Measurements from ENCODE around the gene HP. TPM values are rescaled to one million over a fixed set of nuclear protein-coding genes. Genes with fewer than 3 reads are reported as not detected.

HP gene
- total and polyA plus RNA-seq, 2 of the 8 experiments (the other 6 are each of a cell fraction or from before 2014, with no cell fraction given): not detected

DNA sequence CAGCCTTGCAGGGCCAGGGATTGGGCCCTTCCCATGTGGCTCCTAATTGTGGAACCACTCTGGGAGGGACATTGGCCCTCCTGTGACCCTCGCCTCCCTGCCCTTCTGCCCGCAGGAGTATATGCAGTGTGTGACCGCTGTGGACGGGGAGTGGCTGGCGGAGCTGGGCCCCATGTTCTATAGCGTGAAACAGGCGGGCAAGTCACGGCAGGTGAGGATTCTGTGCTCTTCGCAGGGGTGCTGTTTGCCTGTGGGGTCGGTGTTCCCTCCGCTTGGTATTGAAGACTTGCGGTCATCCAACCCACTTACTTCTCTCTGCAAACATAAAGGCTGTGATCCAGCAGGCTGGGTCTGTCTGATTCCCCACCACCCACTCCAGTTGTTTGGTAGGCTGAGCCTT, 55.0 kb downstream of the HP start (continued):
- TF ChIP-seq, protein P1, sequence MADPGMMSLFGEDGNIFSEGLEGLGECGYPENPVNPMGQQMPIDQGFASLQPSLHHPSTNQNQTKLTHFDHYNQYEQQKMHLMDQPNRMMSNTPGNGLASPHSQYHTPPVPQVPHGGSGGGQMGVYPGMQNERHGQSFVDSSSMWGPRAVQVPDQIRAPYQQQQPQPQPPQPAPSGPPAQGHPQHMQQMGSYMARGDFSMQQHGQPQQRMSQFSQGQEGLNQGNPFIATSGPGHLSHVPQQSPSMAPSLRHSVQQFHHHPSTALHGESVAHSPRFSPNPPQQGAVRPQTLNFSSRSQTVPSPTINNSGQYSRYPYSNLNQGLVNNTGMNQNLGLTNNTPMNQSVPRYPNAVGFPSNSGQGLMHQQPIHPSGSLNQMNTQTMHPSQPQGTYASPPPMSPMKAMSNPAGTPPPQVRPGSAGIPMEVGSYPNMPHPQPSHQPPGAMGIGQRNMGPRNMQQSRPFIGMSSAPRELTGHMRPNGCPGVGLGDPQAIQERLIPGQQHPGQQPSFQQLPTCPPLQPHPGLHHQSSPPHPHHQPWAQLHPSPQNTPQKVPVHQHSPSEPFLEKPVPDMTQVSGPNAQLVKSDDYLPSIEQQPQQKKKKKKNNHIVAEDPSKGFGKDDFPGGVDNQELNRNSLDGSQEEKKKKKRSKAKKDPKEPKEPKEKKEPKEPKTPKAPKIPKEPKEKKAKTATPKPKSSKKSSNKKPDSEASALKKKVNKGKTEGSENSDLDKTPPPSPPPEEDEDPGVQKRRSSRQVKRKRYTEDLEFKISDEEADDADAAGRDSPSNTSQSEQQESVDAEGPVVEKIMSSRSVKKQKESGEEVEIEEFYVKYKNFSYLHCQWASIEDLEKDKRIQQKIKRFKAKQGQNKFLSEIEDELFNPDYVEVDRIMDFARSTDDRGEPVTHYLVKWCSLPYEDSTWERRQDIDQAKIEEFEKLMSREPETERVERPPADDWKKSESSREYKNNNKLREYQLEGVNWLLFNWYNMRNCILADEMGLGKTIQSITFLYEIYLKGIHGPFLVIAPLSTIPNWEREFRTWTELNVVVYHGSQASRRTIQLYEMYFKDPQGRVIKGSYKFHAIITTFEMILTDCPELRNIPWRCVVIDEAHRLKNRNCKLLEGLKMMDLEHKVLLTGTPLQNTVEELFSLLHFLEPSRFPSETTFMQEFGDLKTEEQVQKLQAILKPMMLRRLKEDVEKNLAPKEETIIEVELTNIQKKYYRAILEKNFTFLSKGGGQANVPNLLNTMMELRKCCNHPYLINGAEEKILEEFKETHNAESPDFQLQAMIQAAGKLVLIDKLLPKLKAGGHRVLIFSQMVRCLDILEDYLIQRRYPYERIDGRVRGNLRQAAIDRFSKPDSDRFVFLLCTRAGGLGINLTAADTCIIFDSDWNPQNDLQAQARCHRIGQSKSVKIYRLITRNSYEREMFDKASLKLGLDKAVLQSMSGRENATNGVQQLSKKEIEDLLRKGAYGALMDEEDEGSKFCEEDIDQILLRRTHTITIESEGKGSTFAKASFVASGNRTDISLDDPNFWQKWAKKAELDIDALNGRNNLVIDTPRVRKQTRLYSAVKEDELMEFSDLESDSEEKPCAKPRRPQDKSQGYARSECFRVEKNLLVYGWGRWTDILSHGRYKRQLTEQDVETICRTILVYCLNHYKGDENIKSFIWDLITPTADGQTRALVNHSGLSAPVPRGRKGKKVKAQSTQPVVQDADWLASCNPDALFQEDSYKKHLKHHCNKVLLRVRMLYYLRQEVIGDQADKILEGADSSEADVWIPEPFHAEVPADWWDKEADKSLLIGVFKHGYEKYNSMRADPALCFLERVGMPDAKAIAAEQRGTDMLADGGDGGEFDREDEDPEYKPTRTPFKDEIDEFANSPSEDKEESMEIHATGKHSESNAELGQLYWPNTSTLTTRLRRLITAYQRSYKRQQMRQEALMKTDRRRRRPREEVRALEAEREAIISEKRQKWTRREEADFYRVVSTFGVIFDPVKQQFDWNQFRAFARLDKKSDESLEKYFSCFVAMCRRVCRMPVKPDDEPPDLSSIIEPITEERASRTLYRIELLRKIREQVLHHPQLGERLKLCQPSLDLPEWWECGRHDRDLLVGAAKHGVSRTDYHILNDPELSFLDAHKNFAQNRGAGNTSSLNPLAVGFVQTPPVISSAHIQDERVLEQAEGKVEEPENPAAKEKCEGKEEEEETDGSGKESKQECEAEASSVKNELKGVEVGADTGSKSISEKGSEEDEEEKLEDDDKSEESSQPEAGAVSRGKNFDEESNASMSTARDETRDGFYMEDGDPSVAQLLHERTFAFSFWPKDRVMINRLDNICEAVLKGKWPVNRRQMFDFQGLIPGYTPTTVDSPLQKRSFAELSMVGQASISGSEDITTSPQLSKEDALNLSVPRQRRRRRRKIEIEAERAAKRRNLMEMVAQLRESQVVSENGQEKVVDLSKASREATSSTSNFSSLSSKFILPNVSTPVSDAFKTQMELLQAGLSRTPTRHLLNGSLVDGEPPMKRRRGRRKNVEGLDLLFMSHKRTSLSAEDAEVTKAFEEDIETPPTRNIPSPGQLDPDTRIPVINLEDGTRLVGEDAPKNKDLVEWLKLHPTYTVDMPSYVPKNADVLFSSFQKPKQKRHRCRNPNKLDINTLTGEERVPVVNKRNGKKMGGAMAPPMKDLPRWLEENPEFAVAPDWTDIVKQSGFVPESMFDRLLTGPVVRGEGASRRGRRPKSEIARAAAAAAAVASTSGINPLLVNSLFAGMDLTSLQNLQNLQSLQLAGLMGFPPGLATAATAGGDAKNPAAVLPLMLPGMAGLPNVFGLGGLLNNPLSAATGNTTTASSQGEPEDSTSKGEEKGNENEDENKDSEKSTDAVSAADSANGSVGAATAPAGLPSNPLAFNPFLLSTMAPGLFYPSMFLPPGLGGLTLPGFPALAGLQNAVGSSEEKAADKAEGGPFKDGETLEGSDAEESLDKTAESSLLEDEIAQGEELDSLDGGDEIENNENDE (IDR thresholded peaks at IDR 0.05; ENCODE audit: insufficient replicate concordance, low read length): no peak
- TF ChIP-seq KDM1A (IDR thresholded peaks at IDR 0.05; ENCODE audit: borderline replicate concordance, low read length): no peak

Data from H1 (cell line).